H1 (cell line): Measurements from ENCODE around the gene MORN4. TPM values are rescaled to one million over a fixed set of nuclear protein-coding genes. Genes with fewer than 3 reads are reported as not detected.

ENCODE experiments used
- CTCF ChIA-PET: fragments of 300-600 bp; sonication (Branson Sonifier 250); formaldehyde crosslinking; loops from one replicate; lab custom pipeline; 2021; ENCODE audit not compliant: partially characterized antibody; lab: Charles Lee
- POLR2A ChIA-PET: fragments of 300-600 bp; sonication (Branson Sonifier 250); formaldehyde crosslinking; loops from one replicate; lab custom pipeline; 2021; ENCODE audit warnings: inconsistent platforms; ENCODE audit not compliant: partially characterized antibody; lab: Charles Lee
- DNase-seq, 2 experiments: peaks; one replicate each; pipeline versions ENCODE4 v3.0.0 to v3.0.0-alpha.2; 2010 to 2022; ENCODE audit warnings: low spot score in 2 of 2, low read depth in 1 of 2, mixed read lengths in 1 of 2
- FAIRE-seq: peaks from 2 replicates; lab custom pipeline; 2011; peaks lifted over from hg19 to GRCh38; lab: Jason Lieb, UNC
- H2AFZ ChIP-seq: 2 replicates; pipeline ENCODE4 v1.8.1; 2012; ENCODE audit warnings: low read length, inconsistent platforms
- H2AK5ac ChIP-seq: 2 replicates; pipeline ENCODE4 v1.6.1; 2013; ENCODE audit warnings: low read depth, low read length
- H2BK120ac ChIP-seq: replicated peaks from 2 replicates; pipeline ENCODE3; 2013; ENCODE audit warnings: low read depth, low read length, inconsistent platforms
- H2BK12ac ChIP-seq: 2 replicates; pipeline ENCODE4 v1.6.1; 2013; ENCODE audit warnings: low read depth, low read length
- H2BK15ac ChIP-seq: 2 replicates; pipeline ENCODE4 v1.6.1; 2013; ENCODE audit warnings: low read length
- H2BK20ac ChIP-seq: 2 replicates; pipeline ENCODE4 v1.6.1; 2013; ENCODE audit warnings: low read length
- H2BK5ac ChIP-seq: 2 replicates; pipeline ENCODE4 v1.6.1; 2013; ENCODE audit warnings: low read depth, low read length
- H3K14ac ChIP-seq: 2 replicates; pipeline ENCODE4 v1.6.1; 2013; ENCODE audit warnings: inconsistent platforms; ENCODE audit not compliant: insufficient read length
- H3K18ac ChIP-seq: 2 replicates; pipeline ENCODE4 v1.6.1; 2013; ENCODE audit warnings: low read length; ENCODE audit errors: extremely low read depth
- H3K23ac ChIP-seq: 2 replicates; pipeline ENCODE4 v1.6.1; 2013; ENCODE audit warnings: inconsistent platforms; ENCODE audit not compliant: insufficient read length
- H3K23me2 ChIP-seq: 2 replicates; pipeline ENCODE4 v1.6.1; 2013; ENCODE audit warnings: low read depth, low read length
- H3K27ac ChIP-seq: 2 replicates; pipeline ENCODE4 v1.6.1; 2011; ENCODE audit warnings: low read depth, low read length, inconsistent platforms
- H3K27me3 ChIP-seq, 4 experiments: replicated peaks in 1 of 4; 1 replicate in 1 of 4; 2 replicates in 3 of 4; pipeline versions ENCODE4 v1.6.1 to v1.8.1; 2011 to 2013; ENCODE audit warnings: low read length in 3 of 4, mild to moderate bottlenecking in 3 of 4, inconsistent platforms in 2 of 4, mixed read lengths in 2 of 4, moderate library complexity in 1 of 4; ENCODE audit not compliant: control insufficient read depth in 3 of 4, insufficient read depth in 3 of 4; ENCODE audit errors: extremely low read depth in 1 of 4
- H3K36me3 ChIP-seq, 4 experiments: 2 replicates each; pipeline versions ENCODE4 v1.6.1 to v1.8.1; 2011 to 2013; ENCODE audit warnings: mild to moderate bottlenecking in 4 of 4, low read length in 3 of 4, moderate library complexity in 2 of 4, control low read depth in 1 of 4, inconsistent platforms in 1 of 4; ENCODE audit not compliant: insufficient read depth in 4 of 4, control insufficient read depth in 2 of 4
- H3K4ac ChIP-seq: replicated peaks from 2 replicates; pipeline ENCODE3; 2013; ENCODE audit warnings: low read length, low read depth, mixed read lengths, inconsistent platforms; ENCODE audit not compliant: insufficient read length
- H3K4me1 ChIP-seq, 4 experiments: replicated peaks in 1 of 4; 1 replicate in 1 of 4; 2 replicates in 3 of 4; pipeline versions ENCODE4 v1.6.1 to v1.8.1; 2011 to 2013; ENCODE audit warnings: low read length in 3 of 4, inconsistent platforms in 2 of 4, mixed read lengths in 1 of 4; ENCODE audit not compliant: insufficient read depth in 4 of 4, control insufficient read depth in 3 of 4
- H3K4me2 ChIP-seq, 2 experiments: 2 replicates each; pipeline versions ENCODE4 v1.6.1 to v1.8.1; 2011 to 2013; ENCODE audit warnings: low read depth in 2 of 2, low read length in 2 of 2, control low read depth in 1 of 2, inconsistent platforms in 1 of 2, mild to moderate bottlenecking in 1 of 2; ENCODE audit not compliant: insufficient read depth in 1 of 2
- H3K4me3 ChIP-seq, 4 experiments: fragments of 200-600, 300-600 bp in 1 of 4; sonication (generic), shearing (Covaris generic), sonication (Bioruptor Twin) in 1 of 4; 2 replicates each; pipeline versions ENCODE4 v1.5.1 to v1.8.1; 2011 to 2016; ENCODE audit warnings: low read length in 4 of 4, low read depth in 3 of 4, control low read depth in 2 of 4, inconsistent platforms in 2 of 4, mild to moderate bottlenecking in 2 of 4, mixed read lengths in 1 of 4, moderate library complexity in 1 of 4; ENCODE audit not compliant: insufficient read depth in 2 of 4; ENCODE audit errors: extremely low read depth in 1 of 4
- H3K56ac ChIP-seq: replicated peaks from 2 replicates; pipeline ENCODE3; 2013; ENCODE audit warnings: low read depth, mild to moderate bottlenecking, mixed read lengths, low read length, inconsistent platforms; ENCODE audit not compliant: insufficient read length
- H3K79me1 ChIP-seq: 2 replicates; pipeline ENCODE4 v1.6.1; 2013; ENCODE audit warnings: low read depth, low read length, control low read depth
- H3K79me2 ChIP-seq, 2 experiments: 2 replicates each; pipeline versions ENCODE4 v1.6.1 to v1.8.1; 2012 to 2013; ENCODE audit warnings: low read length in 2 of 2, mild to moderate bottlenecking in 2 of 2, inconsistent platforms in 1 of 2; ENCODE audit not compliant: insufficient read depth in 2 of 2, control insufficient read depth in 1 of 2
- H3K9ac ChIP-seq, 4 experiments: replicated peaks in 1 of 4; 1 replicate in 1 of 4; 2 replicates in 3 of 4; pipeline versions ENCODE4 v1.6.1 to v1.8.1; 2011 to 2013; ENCODE audit warnings: low read depth in 3 of 4, low read length in 3 of 4, control low read depth in 2 of 4, mild to moderate bottlenecking in 2 of 4, moderate library complexity in 2 of 4, inconsistent platforms in 1 of 4; ENCODE audit errors: extremely low read depth in 1 of 4
- H3K9me3 ChIP-seq, 2 experiments: 2 replicates each; pipeline versions ENCODE4 v1.6.1 to v1.8.1; 2012 to 2013; ENCODE audit warnings: mild to moderate bottlenecking in 2 of 2, moderate library complexity in 2 of 2, control low read depth in 1 of 2, inconsistent platforms in 1 of 2, low read depth in 1 of 2, low read length in 1 of 2, mixed read lengths in 1 of 2; ENCODE audit not compliant: insufficient read depth in 2 of 2
- H4K20me1 ChIP-seq, 2 experiments: replicated peaks in 1 of 2; 2 replicates each; pipeline versions ENCODE3 to v1.8.1; 2011 to 2013; ENCODE audit warnings: inconsistent platforms in 2 of 2, low read length in 2 of 2, mild to moderate bottlenecking in 1 of 2; ENCODE audit not compliant: insufficient read depth in 2 of 2, control insufficient read depth in 1 of 2
- H4K5ac ChIP-seq: 2 replicates; pipeline ENCODE4 v1.6.1; 2013; ENCODE audit warnings: low read length, low read depth, mixed read lengths, inconsistent platforms; ENCODE audit not compliant: insufficient read length
- H4K8ac ChIP-seq: 2 replicates; pipeline ENCODE4 v1.8.0; 2013; ENCODE audit warnings: mild to moderate bottlenecking, moderate library complexity, low read length, inconsistent platforms; ENCODE audit not compliant: insufficient read depth; ENCODE audit errors: extremely low read depth
- H4K91ac ChIP-seq: replicated peaks from 2 replicates; pipeline ENCODE3; 2013; ENCODE audit warnings: low read length, mixed read lengths, inconsistent platforms; ENCODE audit not compliant: insufficient read length
- BACH1 ChIP-seq: IDR thresholded peaks from 2 replicates; pipeline ENCODE4 v1.6.1; 2012; ENCODE audit warnings: low read length, improper control_type of control experiment
- EZH2 ChIP-seq: fragments of 200-600 bp; sonication (generic); IDR thresholded peaks from 2 replicates; pipeline ENCODE4 v1.7.1; 2012; ENCODE audit warnings: low read depth, mild to moderate bottlenecking, moderate library complexity, low read length, inconsistent platforms; ENCODE audit not compliant: severe bottlenecking
- KDM4A ChIP-seq: IDR thresholded peaks from one replicate; pipeline ENCODE4 v1.7.1; 2012; ENCODE audit warnings: low read depth, mild to moderate bottlenecking, moderate library complexity, low read length, inconsistent platforms; ENCODE audit not compliant: severe bottlenecking
- SP1 ChIP-seq: IDR thresholded peaks from 2 replicates; pipeline ENCODE4 v1.6.1; 2011; ENCODE audit warnings: low read depth, low read length
- TAF7 ChIP-seq: optimal IDR thresholded peaks from 2 replicates; pipeline ENCODE3; 2011; ENCODE audit warnings: low read depth, mild to moderate bottlenecking, inconsistent platforms, low read length, moderate library complexity, borderline replicate concordance
- TBP ChIP-seq: IDR thresholded peaks from 2 replicates; pipeline ENCODE4 v1.6.1; 2011; ENCODE audit warnings: low read depth, low read length, improper control_type of control experiment
- ZNF274 ChIP-seq: IDR thresholded peaks from 2 replicates; pipeline ENCODE4 v1.7.0; 2012; ENCODE audit warnings: low read length, borderline replicate concordance; ENCODE audit errors: extremely low read depth
- WGBS, 2 experiments: shearing (Covaris generic) in 1 of 2; methylation state at CpG; one replicate each; pipeline versions ENCODE4 v1.1.6 to v1.1.7; 2013 to 2015; ENCODE audit warnings: low lambda C conversion rate in 2 of 2, mixed read lengths in 2 of 2, inconsistent platforms in 1 of 2, low coverage in 1 of 2, missing lambda C conversion rate in 1 of 2; ENCODE audit not compliant: insufficient replicate concordance in 2 of 2, insufficient coverage in 1 of 2, insufficient read length in 1 of 2; ENCODE audit errors: extremely low coverage in 1 of 2, missing lambda C conversion rate in 1 of 2; 5-methylcytosine and 5-hydroxymethylcytosine counted together
- long read RNA-seq, 2 experiments: library from RNA in 1 of 2; library from capped mRNA in 1 of 2; stranded (forward); transcript quantifications; one replicate each; pipeline ENCODE4 v2.0.0, GENCODE V29; 2021; ENCODE audit warnings: inconsistent platforms in 1 of 2
- polyA minus RNA-seq, 3 experiments: library from RNA; depleted of rRNA, polyadenylated mRNA; stranded (reverse); fragments of >200 nt; gene quantifications; 1 replicate in 2 of 3; 2 replicates in 1 of 3; pipeline ENCODE4 v1.2.3, GENCODE V29; 2011
- polyA plus RNA-seq, 7 experiments: library from polyadenylated mRNA; depleted of rRNA in 3 of 7; stranded (reverse) in 5 of 7; unstranded in 2 of 7; fragments of >200 nt in 5 of 7; fragments of 200-250 nt in 2 of 7; gene quantifications; 1 replicate in 5 of 7; 2 replicates in 1 of 7; 4 replicates in 1 of 7; pipeline versions ENCODE4 v1.2.1 to v1.2.3, GENCODE V29; 2011 to 2013; ENCODE audit warnings: missing spikeins in 2 of 7, mixed read lengths in 2 of 7
- total RNA-seq: library from RNA; stranded (reverse); fragmentation: NEBNext Ultra II Directional; extraction: Animal tissue kit (Norgen Biotek cat#: 25700); gene quantifications from 2 replicates; pipeline ENCODE4 v1.2.1, GENCODE V29; 2021

MORN4 gene
- 10.6 and 13.6 TPM in 2 replicates for total RNA-seq
- polyA plus RNA-seq (2011; rRNA removed) = 20.2 and 22.0 TPM in 2 replicates
- polyA plus RNA-seq (2011; cell fraction: cytosol; rRNA removed) = 26.0 TPM
- 11.3 TPM for polyA plus RNA-seq (2011; cell fraction: nucleus; rRNA removed)
- 17.4 to 20.9 TPM (median 19.5 TPM) in 4 replicates for polyA plus RNA-seq (2012, experiment 1 of 2)
- polyA plus RNA-seq (2012, experiment 2 of 2) = 13.1 TPM
- polyA plus RNA-seq (2013, experiment 1 of 2) = 10.3 TPM
- 10.6 TPM for polyA plus RNA-seq (2013, experiment 2 of 2)
- 13.7 and 14.7 TPM in 2 replicates for polyA minus RNA-seq (2011; rRNA and poly(A)+ RNA removed)
- 9.4 TPM for polyA minus RNA-seq (2011; cell fraction: cytosol; rRNA and poly(A)+ RNA removed)
- 5.1 TPM for polyA minus RNA-seq (2011; cell fraction: nucleus; rRNA and poly(A)+ RNA removed)
- long read RNA-seq, experiment 1, partial matches to known transcripts = 0 of 9 reads
- long read RNA-seq, experiment 1, other reads (novel, unspliced or antisense) = 4 of 9 reads
- long read RNA-seq, experiment 2, transcript MORN4-201 (5 exons, 2,315 nt) = major isoform, 11 of 25 reads
- long read RNA-seq, experiment 2, partial matches to known transcripts = 0 of 25 reads
- long read RNA-seq, experiment 2, other reads (novel, unspliced or antisense) = 13 of 25 reads

DNA sequence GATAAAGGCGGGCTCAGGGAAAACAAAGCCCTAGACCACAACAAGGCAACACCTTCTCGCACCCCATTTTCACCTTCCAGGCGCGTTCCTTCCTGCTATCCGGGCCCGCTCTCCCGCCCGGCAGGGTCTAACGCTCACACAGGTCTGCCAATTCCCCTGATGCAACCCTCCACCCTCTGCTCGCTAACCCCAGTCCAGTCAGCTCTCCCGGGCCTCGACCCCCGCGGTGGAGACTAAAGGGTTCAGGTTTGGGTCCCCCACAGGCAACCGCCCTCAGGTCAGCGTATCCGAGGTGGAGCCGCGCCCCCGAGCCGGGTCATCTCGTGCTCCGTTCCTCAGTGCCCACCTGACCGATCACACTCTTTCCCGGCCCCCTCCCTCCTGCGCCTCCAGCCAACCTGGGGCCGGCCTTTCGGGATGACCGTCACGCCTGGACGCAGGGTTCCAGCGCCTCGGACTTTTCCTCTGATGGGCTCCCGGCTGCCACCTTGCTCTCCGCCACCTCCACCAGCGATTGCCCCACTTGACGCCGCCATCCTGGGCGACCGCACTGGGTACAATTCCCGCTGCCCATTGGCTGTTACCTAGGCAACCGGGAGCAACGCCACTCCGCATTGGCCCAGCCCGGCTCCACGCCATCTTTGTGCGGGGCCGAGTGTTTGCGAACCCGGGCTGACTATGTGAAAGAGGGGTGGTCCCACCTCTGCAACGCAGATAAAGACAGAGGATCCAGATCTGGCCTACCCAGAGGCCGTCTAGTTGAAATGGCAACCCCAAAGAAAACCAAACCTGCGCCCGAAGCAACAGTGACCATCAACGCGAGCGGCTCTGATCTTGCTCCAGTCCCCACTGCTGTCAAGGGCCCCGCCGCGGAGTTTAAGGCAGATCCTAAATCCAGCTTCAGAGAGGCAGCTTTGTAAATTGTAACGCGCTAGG is at the start of gene MORN4:
Gene MORN4 (minus strand): TSS at position 552 of the 936 bp plus-strand sequence. CDS start 13,847 bp downstream, outside the sequence.
- CTCF ChIA-PET = interaction anchor here (0.6 to 1.0 kb wide), 3 partner anchors 13 to 100 kb away, joined by 3 read pairs; no protein-coding TSS in a partner anchor
- no peaks in the 10 kb centered on the region; the same call in 1 of the 2 replicates for H3K23me2 ChIP-seq
- peak within 1 kb of the TSS; percentile 78 to 96 (median 94) for H3K4me3 ChIP-seq
- no peaks in the 10 kb centered on the region for H3K9me3 ChIP-seq
- H3K36me3 ChIP-seq = no peaks in the 10 kb centered on the region
- no peak within 1 kb of the TSS for H3K23ac ChIP-seq
- 8% methylated on average over 60 of the region's 62 CpGs; no CpG with 5 or more reads in 1 of the 2 experiments for WGBS, 2 experiments
- H2BK120ac ChIP-seq = no peak within 1 kb of the TSS
- H3K56ac ChIP-seq = peak within 1 kb of the TSS; percentile 19
- peak within 1 kb of the TSS; percentile 90 for H4K8ac ChIP-seq
- peak within 1 kb of the TSS; percentile 60 for H4K91ac ChIP-seq
- peak within 1 kb of the TSS; percentile 43; the same call in 1 of the 2 replicates for H2AFZ ChIP-seq
- peak within 1 kb of the TSS; percentile 68 to 75 for H3K4me2 ChIP-seq
- peak within 1 kb of the TSS; percentile 93 for H3K18ac ChIP-seq
- peaks cover 0 to 4% (median 1%) of the 10 kb centered on the region in 4 experiments; a peak in 2 of 7 replicates for H3K4me1 ChIP-seq
- H3K4ac ChIP-seq = peak within 1 kb of the TSS; percentile 47
- no peak within 1 kb of the TSS; the same call in 1 of the 2 replicates for H2BK5ac ChIP-seq
- H3K9ac ChIP-seq = peak within 1 kb of the TSS; percentile 61 to 72 (median 66)
- H4K20me1 ChIP-seq = no peaks in the 10 kb centered on the region
- no peaks in the 10 kb centered on the region for H3K27me3 ChIP-seq
- H3K14ac ChIP-seq = no peak within 1 kb of the TSS
- POLR2A ChIA-PET = interaction anchor here (0.7 kb wide), 1 partner anchor 54 kb away, joined by 3 read pairs; the partner anchor contains the start of gene AVPI1
- H4K5ac ChIP-seq = peak within 1 kb of the TSS; percentile 89
- peak; percentile 69 to 96 for DNase-seq
- peak within 1 kb of the TSS; percentile 20; the same call in 1 of the 2 replicates for H2BK12ac ChIP-seq
- H3K79me1 ChIP-seq = no peaks in the 10 kb centered on the region
- H3K79me2 ChIP-seq = peaks cover 0 to 11% of the 10 kb centered on the region in 2 experiments; a peak in 2 of 4 replicates
- peak within 1 kb of the TSS; percentile 40 for H3K27ac ChIP-seq
- H2BK15ac ChIP-seq = no peak within 1 kb of the TSS; the same call in 1 of the 2 replicates
- H2AK5ac ChIP-seq = no peak within 1 kb of the TSS
- H2BK20ac ChIP-seq = no peak within 1 kb of the TSS
- no peak for FAIRE-seq
- peak; percentile 57 for TF ChIP-seq BACH1
- TF ChIP-seq KDM4A = peak; percentile 90
- peak; percentile 18 for TF ChIP-seq TAF7
- TF ChIP-seq EZH2 = no peak
- TF ChIP-seq ZNF274 = no peak
- TF ChIP-seq TBP = peak; percentile 60
- peak; percentile 96 for TF ChIP-seq SP1
